ENCODE results near the gene VPS72.

Gene VPS72

GRCh38 chr1:151176514-151177045, 13.4 kb downstream of the VPS72 start:
- DNase-seq, result no peak

- no peak for DNase-seq
These were observed 14.1 kb downstream of the VPS72 start, which contains the start of gene TMOD4 for GRCh38 chr1:151175863-151176262. Gene TMOD4, minus strand, starts transcription at chr1:151175981. Its CDS starts 1,106 bp downstream, at chr1:151174875.

- DNase-seq, result no peak
These were observed 14.8 kb downstream of the VPS72 start for GRCh38 chr1:151175041-151175741.

GRCh38 chr1:151171190-151171589, 18.8 kb downstream of the VPS72 start:
- DNase-seq, result no peak

GRCh38 chr1:151167116-151167515, 22.9 kb downstream of the VPS72 start:
- no peak for DNase-seq

GRCh38 chr1:151166505-151166956, 23.5 kb downstream of the VPS72 start:
- no peak for DNase-seq

- peak; percentile 97 for DNase-seq
These were observed 24.1 kb downstream of the VPS72 start, which contains the start of the genes LYSMD1 and SCNM1 for GRCh38 chr1:151165738-151166504. Gene LYSMD1, minus strand, starts transcription at chr1:151165902. Its CDS starts 644 bp downstream, at chr1:151165258. Gene SCNM1, plus strand, starts transcription at chr1:151166144. Its CDS starts 9 bp downstream, at chr1:151166153.

- DNase-seq, result no peak
These were observed 24.7 kb downstream of the VPS72 start for GRCh38 chr1:151165281-151165737.

- no peak for DNase-seq
These were observed 25.2 kb downstream of the VPS72 start for GRCh38 chr1:151164732-151165280.

- no peak for DNase-seq
These were observed 30.6 kb downstream of the VPS72 start for GRCh38 chr1:151159373-151159772.

- DNase-seq, result no peak
These were observed 31.2 kb downstream of the VPS72 start for GRCh38 chr1:151158751-151159251.

GRCh38 chr1:151158326-151158725, 31.7 kb downstream of the VPS72 start:
- no peak for DNase-seq

GRCh38 chr1:151157067-151157531, 32.9 kb downstream of the VPS72 start:
- no peak for DNase-seq

- DNase-seq, result no peak
These were observed 33.5 kb downstream of the VPS72 start, which contains the start of gene TNFAIP8L2 for GRCh38 chr1:151156515-151156819. Gene TNFAIP8L2, plus strand, starts transcription at chr1:151156649. Its CDS starts 2,049 bp downstream, at chr1:151158698.

- no peak for DNase-seq
These were observed 42.3 kb downstream of the VPS72 start for GRCh38 chr1:151147665-151148064.

GRCh38 chr1:151147132-151147503, 42.9 kb downstream of the VPS72 start:
- DNase-seq, result no peak

- peak; percentile 54 for DNase-seq
These were observed 43.4 kb downstream of the VPS72 start, which contains the start of gene SEMA6C for GRCh38 chr1:151146412-151147131. Gene SEMA6C, minus strand, starts transcription at chr1:151146631. Its CDS starts 4,010 bp downstream, at chr1:151142621.

GRCh38 chr1:151146072-151146411, 44.0 kb downstream of the VPS72 start:
- no peak for DNase-seq

GRCh38 chr1:151145304-151146071, 44.5 kb downstream of the VPS72 start:
- no peak for DNase-seq

GRCh38 chr1:151144474-151145303, 45.3 kb downstream of the VPS72 start:
- DNase-seq, result no peak

- no peak for DNase-seq
These were observed 46.0 kb downstream of the VPS72 start for GRCh38 chr1:151143986-151144385.
